HepG2 (cell line): ENCODE results near the gene PGA4. TPM values are rescaled to one million over a fixed set of nuclear protein-coding genes. Genes with fewer than 3 reads are reported as not detected.

Experiments used
- ATF1 ChIP-seq: IDR thresholded peaks from 2 replicates; pipeline ENCODE4 v1.6.1; 2016; ENCODE audit warnings: mild to moderate bottlenecking, control low read depth
- FIP1L1 ChIP-seq: fragments of 200-400 bp; formaldehyde crosslinking; IDR thresholded peaks from 2 replicates; pipeline ENCODE4 v1.6.1; 2018; ENCODE audit warnings: low read depth, mild to moderate bottlenecking, low read length, moderate library complexity, borderline replicate concordance; ENCODE audit not compliant: insufficient read depth
- MYC ChIP-seq: sonication (generic); formaldehyde crosslinking; IDR thresholded peaks from 2 replicates; pipeline ENCODE4 v1.9.0; 2021; ENCODE audit warnings: missing genetic modification reagents, borderline replicate concordance
- NFIB ChIP-seq: sonication (generic); formaldehyde crosslinking; IDR thresholded peaks from 2 replicates; pipeline ENCODE4 v1.9.0; 2021; ENCODE audit warnings: missing genetic modification reagents, mild to moderate bottlenecking, borderline replicate concordance
- NFKBIZ ChIP-seq: IDR thresholded peaks from 2 replicates; pipeline ENCODE4 v1.6.1; 2018; ENCODE audit warnings: missing genetic modification reagents, missing compliant biosample characterization
- RFXANK ChIP-seq: IDR thresholded peaks from 2 replicates; pipeline ENCODE4 v1.6.1; 2016
- SRSF4 ChIP-seq: fragments of 200-400 bp; formaldehyde crosslinking; IDR thresholded peaks from one replicate; pipeline ENCODE4 v1.6.1; 2018; ENCODE audit warnings: mild to moderate bottlenecking, low read depth, low read length, moderate library complexity; ENCODE audit not compliant: poor library complexity, severe bottlenecking
- ZNF484 ChIP-seq: sonication (generic); formaldehyde crosslinking; IDR thresholded peaks from 2 replicates; pipeline ENCODE4 v1.5.1; 2020; ENCODE audit warnings: mild to moderate bottlenecking, low read depth, missing genetic modification reagents, borderline replicate concordance
- ZNF510 ChIP-seq: sonication (generic); formaldehyde crosslinking; IDR thresholded peaks from 2 replicates; pipeline ENCODE4 v1.4.0; 2020; ENCODE audit warnings: low read depth, mild to moderate bottlenecking, missing genetic modification reagents
- ZNF747 ChIP-seq: sonication (generic); formaldehyde crosslinking; IDR thresholded peaks from 2 replicates; pipeline ENCODE4 v1.8.1; 2023; ENCODE audit warnings: missing genetic modification reagents, mild to moderate bottlenecking, borderline replicate concordance
- ZNF766 ChIP-seq: sonication (generic); formaldehyde crosslinking; IDR thresholded peaks from 2 replicates; pipeline ENCODE4 v1.5.0; 2020; ENCODE audit warnings: missing genetic modification reagents, borderline replicate concordance
- ZNF883 ChIP-seq: sonication (generic); formaldehyde crosslinking; IDR thresholded peaks from 2 replicates; pipeline ENCODE4 v1.5.1; 2020; ENCODE audit warnings: mild to moderate bottlenecking, missing genetic modification reagents; ENCODE audit errors: not compliant biosample characterization
- ZSCAN21 ChIP-seq: sonication (generic); formaldehyde crosslinking; IDR thresholded peaks from 2 replicates; pipeline ENCODE4 v1.8.0; 2022; ENCODE audit warnings: mild to moderate bottlenecking, missing genetic modification reagents, moderate library complexity, borderline replicate concordance
- polyA plus RNA-seq, 8 experiments: library from polyadenylated mRNA; depleted of rRNA in 3 of 8; stranded (reverse) in 7 of 8; unstranded in 1 of 8; fragments of >200 nt; fragmentation: Illumina TruSeq in 4 of 8; extraction: Trizol in 4 of 8; gene quantifications; 2 replicates each; pipeline versions ENCODE4 v1.2.1 to v1.2.3, GENCODE V29; 2011 to 2016; ENCODE audit warnings: low read depth in 4 of 8, missing spikeins in 1 of 8, mixed read lengths in 1 of 8; ENCODE audit not compliant: insufficient read depth in 1 of 8
- total RNA-seq, 5 experiments: library from RNA; depleted of rRNA; stranded (reverse); fragments of >200 nt; fragmentation: Illumina TruSeq; extraction: Trizol; gene quantifications; 2 replicates each; pipeline ENCODE4 v1.2.3, GENCODE V29; 2016; ENCODE audit warnings: low read depth in 1 of 5
- TF ChIP-seq, protein P1 (sequence below): sonication (generic); formaldehyde crosslinking; IDR thresholded peaks from 2 replicates; pipeline ENCODE4 v1.4.0; 2020; ENCODE audit warnings: missing genetic modification reagents, borderline replicate concordance
- TF ChIP-seq, protein P2 (sequence below): sonication (generic); formaldehyde crosslinking; IDR thresholded peaks from 2 replicates; pipeline ENCODE4 v1.8.0; 2022; ENCODE audit warnings: mild to moderate bottlenecking, missing genetic modification reagents, moderate library complexity
- TF ChIP-seq, protein P3 (sequence below): sonication (generic); formaldehyde crosslinking; IDR thresholded peaks from 2 replicates; pipeline ENCODE4 v1.5.0; 2020; ENCODE audit warnings: mild to moderate bottlenecking, missing genetic modification reagents
- TF ChIP-seq, protein P4 (sequence below): sonication (generic); formaldehyde crosslinking; IDR thresholded peaks from 2 replicates; pipeline ENCODE4 v1.8.0; 2022; ENCODE audit warnings: low read depth, missing genetic modification reagents
- TF ChIP-seq, protein P5 (sequence below): sonication (generic); formaldehyde crosslinking; IDR thresholded peaks from 2 replicates; pipeline ENCODE4 v1.5.0; 2020; ENCODE audit warnings: missing genetic modification reagents, mild to moderate bottlenecking, borderline replicate concordance
- TF ChIP-seq, protein P6 (sequence below): sonication (generic); formaldehyde crosslinking; IDR thresholded peaks from 2 replicates; pipeline ENCODE4 v1.4.0; 2020; ENCODE audit warnings: missing genetic modification reagents

The PGA4 gene
- total and polyA plus RNA-seq, 2 of the 13 experiments (the other 11 are each of a cell fraction or from before 2014, with no cell fraction given) = not detected

DNA sequence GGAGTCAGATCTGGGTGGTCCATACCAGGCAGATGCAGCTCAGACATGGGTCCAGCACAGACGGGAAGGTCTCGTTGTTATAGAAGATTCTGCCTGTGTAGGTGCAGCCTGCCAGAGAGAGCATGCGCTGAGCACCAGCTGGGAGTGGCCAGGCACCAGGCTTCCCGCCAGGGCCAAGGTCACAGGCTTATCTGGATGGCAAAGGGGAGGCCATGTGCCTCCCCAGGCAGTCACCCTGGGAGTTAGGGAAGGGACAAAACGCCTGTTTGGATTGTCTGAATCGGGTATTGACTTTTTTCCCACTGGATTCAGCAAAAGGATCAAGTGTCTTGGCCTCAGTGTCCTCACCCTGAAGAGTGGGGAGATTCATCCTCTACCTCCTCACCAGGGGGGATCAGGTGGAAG lies 45.3 kb downstream of the PGA4 start (continued):
- TF ChIP-seq, protein P1, sequence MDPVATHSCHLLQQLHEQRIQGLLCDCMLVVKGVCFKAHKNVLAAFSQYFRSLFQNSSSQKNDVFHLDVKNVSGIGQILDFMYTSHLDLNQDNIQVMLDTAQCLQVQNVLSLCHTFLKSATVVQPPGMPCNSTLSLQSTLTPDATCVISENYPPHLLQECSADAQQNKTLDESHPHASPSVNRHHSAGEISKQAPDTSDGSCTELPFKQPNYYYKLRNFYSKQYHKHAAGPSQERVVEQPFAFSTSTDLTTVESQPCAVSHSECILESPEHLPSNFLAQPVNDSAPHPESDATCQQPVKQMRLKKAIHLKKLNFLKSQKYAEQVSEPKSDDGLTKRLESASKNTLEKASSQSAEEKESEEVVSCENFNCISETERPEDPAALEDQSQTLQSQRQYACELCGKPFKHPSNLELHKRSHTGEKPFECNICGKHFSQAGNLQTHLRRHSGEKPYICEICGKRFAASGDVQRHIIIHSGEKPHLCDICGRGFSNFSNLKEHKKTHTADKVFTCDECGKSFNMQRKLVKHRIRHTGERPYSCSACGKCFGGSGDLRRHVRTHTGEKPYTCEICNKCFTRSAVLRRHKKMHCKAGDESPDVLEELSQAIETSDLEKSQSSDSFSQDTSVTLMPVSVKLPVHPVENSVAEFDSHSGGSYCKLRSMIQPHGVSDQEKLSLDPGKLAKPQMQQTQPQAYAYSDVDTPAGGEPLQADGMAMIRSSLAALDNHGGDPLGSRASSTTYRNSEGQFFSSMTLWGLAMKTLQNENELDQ = no peak
- no peak for TF ChIP-seq ZNF747 (CRISPR knock-in tag)
- peak; percentile 90; the same call in 1 of the 2 replicates for TF ChIP-seq MYC
- no peak for TF ChIP-seq ATF1
- TF ChIP-seq SRSF4 = no peak
- TF ChIP-seq ZNF510 = no peak
- TF ChIP-seq ZNF766 = no peak
- TF ChIP-seq, protein P2, sequence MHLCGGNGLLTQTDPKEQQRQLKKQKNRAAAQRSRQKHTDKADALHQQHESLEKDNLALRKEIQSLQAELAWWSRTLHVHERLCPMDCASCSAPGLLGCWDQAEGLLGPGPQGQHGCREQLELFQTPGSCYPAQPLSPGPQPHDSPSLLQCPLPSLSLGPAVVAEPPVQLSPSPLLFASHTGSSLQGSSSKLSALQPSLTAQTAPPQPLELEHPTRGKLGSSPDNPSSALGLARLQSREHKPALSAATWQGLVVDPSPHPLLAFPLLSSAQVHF = no peak
- no peak for TF ChIP-seq ZNF883 (CRISPR knock-in tag)
- no peak for TF ChIP-seq NFIB (CRISPR knock-in tag)
- TF ChIP-seq ZNF484 (CRISPR knock-in tag) = no peak
- TF ChIP-seq ZSCAN21 (CRISPR knock-in tag) = no peak
- TF ChIP-seq RFXANK (CRISPR knock-in tag) = no peak
- TF ChIP-seq FIP1L1 = no peak
- TF ChIP-seq, protein P3, sequence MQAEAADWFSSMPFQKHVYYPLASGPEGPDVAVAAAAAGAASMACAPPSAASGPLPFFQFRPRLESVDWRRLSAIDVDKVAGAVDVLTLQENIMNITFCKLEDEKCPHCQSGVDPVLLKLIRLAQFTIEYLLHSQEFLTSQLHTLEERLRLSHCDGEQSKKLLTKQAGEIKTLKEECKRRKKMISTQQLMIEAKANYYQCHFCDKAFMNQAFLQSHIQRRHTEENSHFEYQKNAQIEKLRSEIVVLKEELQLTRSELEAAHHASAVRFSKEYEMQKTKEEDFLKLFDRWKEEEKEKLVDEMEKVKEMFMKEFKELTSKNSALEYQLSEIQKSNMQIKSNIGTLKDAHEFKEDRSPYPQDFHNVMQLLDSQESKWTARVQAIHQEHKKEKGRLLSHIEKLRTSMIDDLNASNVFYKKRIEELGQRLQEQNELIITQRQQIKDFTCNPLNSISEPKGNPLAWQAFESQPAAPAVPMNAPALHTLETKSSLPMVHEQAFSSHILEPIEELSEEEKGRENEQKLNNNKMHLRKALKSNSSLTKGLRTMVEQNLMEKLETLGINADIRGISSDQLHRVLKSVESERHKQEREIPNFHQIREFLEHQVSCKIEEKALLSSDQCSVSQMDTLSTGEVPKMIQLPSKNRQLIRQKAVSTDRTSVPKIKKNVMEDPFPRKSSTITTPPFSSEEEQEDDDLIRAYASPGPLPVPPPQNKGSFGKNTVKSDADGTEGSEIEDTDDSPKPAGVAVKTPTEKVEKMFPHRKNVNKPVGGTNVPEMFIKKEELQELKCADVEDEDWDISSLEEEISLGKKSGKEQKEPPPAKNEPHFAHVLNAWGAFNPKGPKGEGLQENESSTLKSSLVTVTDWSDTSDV (CRISPR knock-in tag) = no peak
- no peak for TF ChIP-seq NFKBIZ (CRISPR knock-in tag)
- TF ChIP-seq, protein P4, sequence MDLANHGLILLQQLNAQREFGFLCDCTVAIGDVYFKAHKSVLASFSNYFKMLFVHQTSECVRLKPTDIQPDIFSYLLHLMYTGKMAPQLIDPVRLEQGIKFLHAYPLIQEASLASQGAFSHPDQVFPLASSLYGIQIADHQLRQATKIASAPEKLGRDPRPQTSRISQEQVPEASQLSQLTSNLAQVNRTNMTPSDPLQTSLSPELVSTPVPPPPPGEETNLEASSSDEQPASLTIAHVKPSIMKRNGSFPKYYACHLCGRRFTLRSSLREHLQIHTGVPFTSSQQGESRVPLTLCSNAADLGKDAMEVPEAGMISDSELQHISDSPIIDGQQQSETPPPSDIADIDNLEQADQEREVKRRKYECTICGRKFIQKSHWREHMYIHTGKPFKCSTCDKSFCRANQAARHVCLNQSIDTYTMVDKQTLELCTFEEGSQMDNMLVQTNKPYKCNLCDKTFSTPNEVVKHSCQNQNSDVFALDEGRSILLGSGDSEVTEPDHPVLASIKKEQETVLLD (CRISPR knock-in tag) = no peak
- TF ChIP-seq, protein P5, sequence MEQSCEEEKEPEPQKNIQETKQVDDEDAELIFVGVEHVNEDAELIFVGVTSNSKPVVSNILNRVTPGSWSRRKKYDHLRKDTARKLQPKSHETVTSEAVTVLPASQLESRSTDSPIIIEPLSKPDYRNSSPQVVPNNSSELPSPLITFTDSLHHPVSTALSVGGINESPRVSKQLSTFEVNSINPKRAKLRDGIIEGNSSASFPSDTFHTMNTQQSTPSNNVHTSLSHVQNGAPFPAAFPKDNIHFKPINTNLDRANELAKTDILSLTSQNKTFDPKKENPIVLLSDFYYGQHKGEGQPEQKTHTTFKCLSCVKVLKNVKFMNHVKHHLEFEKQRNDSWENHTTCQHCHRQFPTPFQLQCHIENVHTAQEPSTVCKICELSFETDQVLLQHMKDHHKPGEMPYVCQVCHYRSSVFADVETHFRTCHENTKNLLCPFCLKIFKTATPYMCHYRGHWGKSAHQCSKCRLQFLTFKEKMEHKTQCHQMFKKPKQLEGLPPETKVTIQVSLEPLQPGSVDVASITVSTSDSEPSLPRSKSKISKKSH (CRISPR knock-in tag) = peak; percentile 80; the same call in 1 of the 2 replicates
- TF ChIP-seq, protein P6, sequence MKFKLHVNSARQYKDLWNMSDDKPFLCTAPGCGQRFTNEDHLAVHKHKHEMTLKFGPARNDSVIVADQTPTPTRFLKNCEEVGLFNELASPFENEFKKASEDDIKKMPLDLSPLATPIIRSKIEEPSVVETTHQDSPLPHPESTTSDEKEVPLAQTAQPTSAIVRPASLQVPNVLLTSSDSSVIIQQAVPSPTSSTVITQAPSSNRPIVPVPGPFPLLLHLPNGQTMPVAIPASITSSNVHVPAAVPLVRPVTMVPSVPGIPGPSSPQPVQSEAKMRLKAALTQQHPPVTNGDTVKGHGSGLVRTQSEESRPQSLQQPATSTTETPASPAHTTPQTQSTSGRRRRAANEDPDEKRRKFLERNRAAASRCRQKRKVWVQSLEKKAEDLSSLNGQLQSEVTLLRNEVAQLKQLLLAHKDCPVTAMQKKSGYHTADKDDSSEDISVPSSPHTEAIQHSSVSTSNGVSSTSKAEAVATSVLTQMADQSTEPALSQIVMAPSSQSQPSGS = no peak
